ENCODE results near the gene HIPK2.
"Not testable (repeated sequence)": the region's sequence is repeated elsewhere in the genome, so short reads cannot be mapped to it uniquely, and the experiment has no call there.

HIPK2 gene

DNA sequence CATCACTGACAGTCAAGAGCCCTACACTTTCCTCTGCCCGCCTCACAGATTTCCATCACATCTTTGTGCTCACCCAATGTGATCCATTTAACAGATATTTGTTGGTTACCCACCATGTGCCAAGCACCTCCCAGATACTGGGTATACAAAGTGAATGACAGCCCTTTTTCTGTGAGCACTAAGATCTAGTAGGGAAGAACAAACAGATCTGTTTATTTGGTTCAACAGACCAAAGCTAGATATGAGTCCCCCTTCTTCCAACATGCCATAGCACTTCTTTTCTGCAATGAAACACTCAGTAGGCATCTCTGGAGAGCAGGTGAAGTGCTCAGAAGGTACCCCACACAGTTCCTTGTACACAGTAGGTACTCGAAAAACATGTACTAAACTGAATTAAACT lies 101.4 kb downstream of the HIPK2 start:
- Histone ChIP-seq H3K9me3 (ENCODE audit: insufficient read depth, low read depth, low read length) (no peaks in the 10 kb centered on the region), H3K27me3 (ENCODE audit: insufficient read depth, low read length) (no peaks in the 10 kb centered on the region), H3K9ac (ENCODE audit: low read depth, low read length) (no peak overlapping the region), H3K4me3 (ENCODE audit: low read length) (no peak overlapping the region), H3K4me1 (ENCODE audit: insufficient read depth, low read length) (peaks cover 22% of the 10 kb centered on the region), H3K36me3 (ENCODE audit: insufficient read depth, low read length) (no peaks in the 10 kb centered on the region), H3K27ac (ENCODE audit: low read depth, low read length) (no peak overlapping the region)
- 95% methylated on average over 2 of the region's 2 CpGs for WGBS

DNA sequence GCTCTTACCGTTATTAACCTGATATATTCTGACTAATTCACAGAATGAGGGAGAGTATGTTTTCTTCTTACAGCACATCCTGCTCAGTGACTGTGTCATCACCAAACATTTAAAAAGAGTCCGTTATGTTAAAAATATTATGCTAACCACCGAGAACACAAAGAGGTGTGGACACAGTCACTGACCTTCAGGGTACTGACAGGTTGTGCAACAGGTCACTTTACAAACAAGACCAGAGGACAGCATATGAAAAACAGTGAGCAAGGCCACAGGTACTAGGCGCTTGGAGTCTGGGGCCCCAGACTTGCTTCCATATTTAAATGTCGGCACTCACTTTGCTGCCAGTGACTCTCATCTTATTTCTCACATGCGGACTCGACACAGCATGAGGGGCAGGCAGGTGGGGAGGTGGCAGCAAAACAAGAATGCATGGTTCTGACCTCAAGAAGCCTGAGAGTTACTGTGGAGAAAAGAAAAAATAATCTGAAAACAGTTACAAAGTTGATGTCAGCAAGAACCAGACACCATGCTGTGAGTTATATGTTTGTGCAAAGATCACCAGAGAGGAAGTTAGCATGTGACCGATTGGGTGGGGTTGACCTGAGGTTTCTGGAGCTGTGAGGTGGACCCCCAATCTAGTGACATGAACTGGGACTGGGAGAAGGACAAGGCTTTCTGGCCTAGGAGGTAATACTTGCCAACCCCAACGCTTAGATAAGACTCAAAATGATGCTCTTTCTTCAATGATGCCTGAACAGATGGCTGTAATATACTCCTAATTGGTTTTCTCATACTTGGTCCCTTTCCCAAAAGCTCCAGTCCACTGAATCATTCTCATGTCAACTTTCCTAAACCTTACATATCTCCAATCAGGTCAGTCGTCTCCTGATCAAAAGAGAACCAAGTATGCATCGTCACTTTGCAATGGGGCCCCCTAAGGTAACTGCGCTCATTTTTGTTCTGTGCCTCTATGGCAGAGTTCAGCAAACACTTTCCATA lies 102.4 kb downstream of the HIPK2 start:
- Histone ChIP-seq H3K36me3 (ENCODE audit: insufficient read depth, low read length) (no peaks in the 10 kb centered on the region), H3K27ac (ENCODE audit: low read depth, low read length) (no peak overlapping the region), H3K9me3 (ENCODE audit: insufficient read depth, low read depth, low read length) (no peaks in the 10 kb centered on the region), H3K4me1 (ENCODE audit: insufficient read depth, low read length) (peaks cover 17% of the 10 kb centered on the region), H3K4me3 (ENCODE audit: low read length) (no peak overlapping the region), H3K27me3 (ENCODE audit: insufficient read depth, low read length) (no peaks in the 10 kb centered on the region), H3K9ac (ENCODE audit: low read depth, low read length) (no peak overlapping the region)
- 87% methylated on average over 12 of the region's 12 CpGs for WGBS

DNA sequence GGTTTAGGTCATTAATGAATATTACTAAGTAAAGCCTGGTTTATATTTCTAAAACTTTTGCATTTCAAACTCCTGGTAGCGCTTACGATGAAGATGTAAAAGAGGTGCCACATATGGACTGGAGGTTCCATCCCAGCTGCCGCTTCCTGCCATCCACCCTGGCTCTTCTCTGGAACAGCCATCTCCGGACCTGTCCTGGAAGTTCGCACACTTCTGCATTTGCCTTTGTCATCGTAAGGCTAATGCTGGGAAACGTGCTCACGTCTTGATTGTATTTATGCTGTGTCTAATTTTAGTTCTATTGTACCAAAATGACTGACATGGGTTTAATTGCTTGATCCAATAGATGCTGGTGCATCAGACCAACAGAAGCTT lies 103.1 kb downstream of the HIPK2 start:
- Histone ChIP-seq H3K27ac (ENCODE audit: low read depth, low read length) (no peak overlapping the region), H3K4me1 (ENCODE audit: insufficient read depth, low read length) (peaks cover 10% of the 10 kb centered on the region), H3K27me3 (ENCODE audit: insufficient read depth, low read length) (no peaks in the 10 kb centered on the region), H3K9ac (ENCODE audit: low read depth, low read length) (no peak overlapping the region), H3K36me3 (ENCODE audit: insufficient read depth, low read length) (no peaks in the 10 kb centered on the region), H3K4me3 (ENCODE audit: low read length) (no peak overlapping the region), H3K9me3 (ENCODE audit: insufficient read depth, low read depth, low read length) (no peaks in the 10 kb centered on the region)
- WGBS: 70% methylated on average over 8 of the region's 8 CpGs

DNA sequence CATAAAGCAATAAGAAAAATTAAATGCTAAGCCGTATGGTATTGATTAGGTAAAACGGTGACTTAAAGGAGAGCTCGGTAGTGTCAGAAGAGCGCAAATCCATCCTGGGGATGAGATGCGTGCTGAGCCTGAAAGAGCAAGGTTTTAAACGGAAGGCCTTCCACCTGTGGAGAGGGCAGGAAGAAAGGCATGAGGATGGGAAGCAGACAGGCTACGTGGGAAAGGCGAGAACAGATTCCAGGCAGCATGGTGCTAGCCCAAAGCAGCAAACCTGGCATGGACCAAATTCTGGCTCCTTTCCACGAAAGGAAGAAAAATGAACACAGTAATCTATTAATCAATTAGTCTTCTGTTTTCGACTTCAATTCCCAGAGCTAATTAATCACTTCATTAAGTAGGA lies 103.5 kb downstream of the HIPK2 start:
- WGBS: 87% methylated on average over 9 of the region's 10 CpGs
- no peak overlapping the region for H3K4me3 ChIP-seq (ENCODE audit: low read length)
- no peak overlapping the region for H3K27ac ChIP-seq (ENCODE audit: low read depth, low read length)
- no peaks in the 10 kb centered on the region for H3K27me3 ChIP-seq (ENCODE audit: insufficient read depth, low read length)
- no peaks in the 10 kb centered on the region for H3K36me3 ChIP-seq (ENCODE audit: insufficient read depth, low read length)
- H3K4me1 ChIP-seq (ENCODE audit: insufficient read depth, low read length): peaks cover 6% of the 10 kb centered on the region; the same call in 1 of the 2 replicates
- no peak overlapping the region for H3K9ac ChIP-seq (ENCODE audit: low read depth, low read length)
- H3K9me3 ChIP-seq (ENCODE audit: insufficient read depth, low read depth, low read length): no peaks in the 10 kb centered on the region

DNA sequence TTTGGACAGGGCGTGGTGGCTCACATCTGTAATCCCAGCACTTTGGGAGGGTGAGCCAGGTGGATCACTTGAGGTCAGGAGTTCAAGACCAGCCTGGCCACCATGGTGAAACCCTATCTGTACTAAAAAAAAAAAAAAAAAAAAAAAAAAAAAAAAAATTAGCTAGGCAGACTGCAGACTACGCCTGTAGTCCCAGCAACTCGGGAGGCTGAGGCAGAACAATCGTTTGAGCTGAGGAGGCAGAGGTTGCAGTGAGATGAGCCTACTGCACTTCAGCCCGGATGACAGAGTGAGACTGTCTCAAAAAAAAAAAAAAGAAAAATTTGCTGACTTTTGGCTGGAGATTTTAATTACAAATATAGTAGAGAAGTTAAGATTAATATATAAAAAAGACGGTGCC lies 104.0 kb downstream of the HIPK2 start:
- H3K27ac ChIP-seq (ENCODE audit: low read depth, low read length): no peak overlapping the region
- H3K36me3 ChIP-seq (ENCODE audit: insufficient read depth, low read length): no peaks in the 10 kb centered on the region
- H3K4me1 ChIP-seq (ENCODE audit: insufficient read depth, low read length): peaks cover 6% of the 10 kb centered on the region; the same call in 1 of the 2 replicates
- no peak overlapping the region for H3K4me3 ChIP-seq (ENCODE audit: low read length)
- H3K27me3 ChIP-seq (ENCODE audit: insufficient read depth, low read length): no peaks in the 10 kb centered on the region
- 94% methylated on average over 6 of the region's 6 CpGs for WGBS
- H3K9me3 ChIP-seq (ENCODE audit: insufficient read depth, low read depth, low read length): no peaks in the 10 kb centered on the region
- no peak overlapping the region for H3K9ac ChIP-seq (ENCODE audit: low read depth, low read length)

DNA sequence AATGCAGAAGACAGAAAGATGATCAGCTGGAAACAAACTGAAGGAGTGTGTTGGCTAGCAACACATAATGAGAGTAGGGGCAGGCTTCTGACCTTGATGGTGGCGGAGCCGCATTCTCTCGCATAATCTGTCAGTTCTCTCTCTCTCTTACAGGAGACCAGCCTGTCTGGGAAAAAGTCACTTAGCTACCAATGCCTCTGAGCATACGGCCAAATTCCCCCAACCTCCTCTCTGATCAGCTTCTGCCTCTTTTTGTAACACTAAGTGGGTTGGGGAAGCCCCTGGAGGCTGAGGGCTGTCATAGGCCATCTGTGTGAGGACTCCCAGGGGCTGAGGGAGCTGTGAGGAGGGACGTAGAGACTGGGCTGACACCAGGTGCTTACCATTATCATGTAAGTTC lies 104.6 kb downstream of the HIPK2 start:
- 57% methylated on average over 5 of the region's 5 CpGs for WGBS

DNA sequence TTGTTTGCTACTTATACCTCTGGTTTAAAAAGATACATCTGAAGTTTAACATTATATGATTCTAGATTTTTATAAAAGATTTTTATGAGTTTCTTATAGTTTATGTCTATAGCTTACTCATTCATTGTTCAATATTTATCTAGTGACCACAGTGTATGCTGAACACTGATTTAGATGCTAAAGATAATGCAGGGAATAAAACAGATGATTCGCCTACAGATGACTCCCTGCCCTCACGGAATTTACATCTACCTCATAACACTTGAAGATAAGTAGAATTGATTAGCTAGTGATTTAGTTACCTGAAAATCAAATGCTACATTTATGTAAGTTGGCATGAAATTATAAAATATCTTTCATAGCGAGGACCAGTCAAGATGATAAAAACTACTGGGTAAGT lies 105.8 kb downstream of the HIPK2 start:
- Histone ChIP-seq H3K27ac (ENCODE audit: low read depth, low read length) (no peak overlapping the region), H3K27me3 (ENCODE audit: insufficient read depth, low read length) (no peaks in the 10 kb centered on the region), H3K4me1 (ENCODE audit: insufficient read depth, low read length) (peaks cover 6% of the 10 kb centered on the region; the same call in 1 of the 2 replicates), H3K9ac (ENCODE audit: low read depth, low read length) (no peak overlapping the region), H3K9me3 (ENCODE audit: insufficient read depth, low read depth, low read length) (no peaks in the 10 kb centered on the region), H3K4me3 (ENCODE audit: low read length) (no peak overlapping the region), H3K36me3 (ENCODE audit: insufficient read depth, low read length) (no peaks in the 10 kb centered on the region)
- WGBS: no CpG with 5 or more reads among the region's 3 CpGs

More for the DNA sequence above, 104.6 kb downstream of the HIPK2 start:
- Histone ChIP-seq H3K27ac (ENCODE audit: low read depth, low read length) (no peak overlapping the region), H3K9ac (ENCODE audit: low read depth, low read length) (no peak overlapping the region), H3K9me3 (ENCODE audit: insufficient read depth, low read depth, low read length) (no peaks in the 10 kb centered on the region), H3K36me3 (ENCODE audit: insufficient read depth, low read length) (no peaks in the 10 kb centered on the region), H3K27me3 (ENCODE audit: insufficient read depth, low read length) (no peaks in the 10 kb centered on the region), H3K4me1 (ENCODE audit: insufficient read depth, low read length) (peaks cover 6% of the 10 kb centered on the region; the same call in 1 of the 2 replicates), H3K4me3 (ENCODE audit: low read length) (no peak overlapping the region)

DNA sequence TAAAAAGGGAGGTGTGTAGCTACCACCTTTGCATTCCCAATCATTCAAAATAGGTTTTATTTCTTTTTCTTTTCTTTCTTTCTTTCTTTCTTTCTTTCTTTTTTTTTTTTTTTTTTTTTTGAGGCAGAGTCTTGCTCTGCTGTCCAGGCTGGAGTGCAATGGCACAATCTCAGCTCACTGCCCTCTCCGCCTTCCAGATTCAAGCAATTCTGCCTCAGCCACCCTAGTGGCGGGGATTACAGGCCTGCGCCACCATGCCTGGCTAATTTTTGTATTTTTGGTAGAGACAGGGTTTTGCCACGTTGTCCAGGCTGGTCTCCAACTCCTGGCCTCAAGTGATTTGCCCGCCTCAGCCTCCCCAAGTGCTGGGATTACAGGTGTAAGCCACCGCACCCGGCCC lies 107.1 kb downstream of the HIPK2 start:
- H3K9ac ChIP-seq (ENCODE audit: low read depth, low read length); H3K27me3 ChIP-seq (ENCODE audit: insufficient read depth, low read length); H3K9me3 ChIP-seq (ENCODE audit: insufficient read depth, low read depth, low read length); H3K36me3 ChIP-seq (ENCODE audit: insufficient read depth, low read length); H3K4me3 ChIP-seq (ENCODE audit: low read length); H3K4me1 ChIP-seq (ENCODE audit: insufficient read depth, low read length); H3K27ac ChIP-seq (ENCODE audit: low read depth, low read length): not testable (repeated sequence)
- WGBS: 95% methylated on average over 7 of the region's 7 CpGs

DNA sequence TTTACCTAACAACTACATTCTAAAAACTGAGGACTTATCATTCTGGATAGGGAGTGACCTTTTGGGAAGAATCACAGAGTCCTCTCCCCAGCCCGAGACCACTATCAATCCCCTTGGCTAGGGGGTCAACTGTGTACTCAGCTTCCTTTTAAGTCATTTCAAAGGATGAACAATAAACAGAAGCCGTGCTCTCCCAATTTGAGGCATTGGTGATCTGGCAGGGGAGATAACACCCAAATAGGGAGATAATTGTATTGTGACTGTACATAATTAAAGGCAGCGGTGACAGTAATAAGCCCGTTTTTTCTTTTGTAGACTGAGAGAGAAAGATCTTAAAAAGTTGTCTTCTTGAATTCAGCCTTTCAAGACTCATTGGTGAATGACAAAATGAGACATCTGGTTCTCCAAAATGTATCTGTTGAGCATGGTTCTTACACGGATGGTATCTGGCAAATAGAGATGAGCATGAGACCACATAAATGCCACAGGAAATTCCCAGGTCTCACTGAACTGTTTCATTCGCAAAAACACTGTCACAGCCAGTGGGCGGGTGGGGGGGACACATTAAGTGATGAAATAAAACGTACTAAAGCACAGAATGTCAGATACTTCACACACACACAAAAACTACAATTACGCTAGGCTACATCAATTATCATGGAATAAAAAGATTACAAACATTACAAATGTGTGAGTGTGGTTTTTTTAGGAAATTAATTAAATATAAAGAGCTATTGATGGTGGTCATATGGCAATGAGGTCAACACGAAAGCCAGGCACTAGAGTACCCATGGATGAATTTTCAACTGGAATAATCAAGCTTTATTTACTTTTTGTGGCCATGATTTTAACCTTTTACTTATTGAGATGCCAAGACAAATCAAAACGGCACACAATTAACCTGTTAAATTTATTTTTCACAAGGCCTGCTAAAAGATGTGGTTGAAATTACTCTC lies 108.4 kb downstream of the HIPK2 start:
- 92% methylated on average over 9 of the region's 11 CpGs for WGBS
- Histone ChIP-seq H3K36me3 (ENCODE audit: insufficient read depth, low read length) (no peaks in the 10 kb centered on the region), H3K4me1 (ENCODE audit: insufficient read depth, low read length) (peaks cover 6% of the 10 kb centered on the region; the same call in 1 of the 2 replicates), H3K9me3 (ENCODE audit: insufficient read depth, low read depth, low read length) (no peaks in the 10 kb centered on the region), H3K4me3 (ENCODE audit: low read length) (no peak overlapping the region), H3K9ac (ENCODE audit: low read depth, low read length) (no peak overlapping the region), H3K27me3 (ENCODE audit: insufficient read depth, low read length) (no peaks in the 10 kb centered on the region), H3K27ac (ENCODE audit: low read depth, low read length) (no peak overlapping the region)

DNA sequence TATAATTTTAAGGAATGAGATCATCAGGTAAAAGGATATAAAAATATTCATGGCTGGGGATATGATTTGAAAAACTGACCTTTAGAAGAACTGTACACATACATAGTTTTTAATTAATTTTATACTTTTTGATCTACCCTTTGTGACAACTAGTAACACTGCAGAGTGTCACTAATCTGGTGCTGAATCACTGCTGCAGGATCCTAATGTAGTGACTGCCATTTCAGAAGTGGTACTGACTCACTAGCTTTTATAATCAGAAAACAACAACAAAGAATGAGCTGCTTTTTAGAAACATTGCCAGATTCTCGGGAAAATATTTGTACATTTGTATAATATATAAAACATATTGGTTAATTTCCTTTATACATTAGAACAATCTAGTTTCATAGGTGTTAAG lies 110.4 kb downstream of the HIPK2 start:
- WGBS: no CpG with 5 or more reads among the region's 1 CpG
- Histone ChIP-seq H3K9me3 (ENCODE audit: insufficient read depth, low read depth, low read length) (no peaks in the 10 kb centered on the region), H3K36me3 (ENCODE audit: insufficient read depth, low read length) (no peaks in the 10 kb centered on the region), H3K27ac (ENCODE audit: low read depth, low read length) (no peak overlapping the region), H3K4me3 (ENCODE audit: low read length) (no peak overlapping the region), H3K27me3 (ENCODE audit: insufficient read depth, low read length) (no peaks in the 10 kb centered on the region), H3K9ac (ENCODE audit: low read depth, low read length) (no peak overlapping the region), H3K4me1 (ENCODE audit: insufficient read depth, low read length) (no peaks in the 10 kb centered on the region)

DNA sequence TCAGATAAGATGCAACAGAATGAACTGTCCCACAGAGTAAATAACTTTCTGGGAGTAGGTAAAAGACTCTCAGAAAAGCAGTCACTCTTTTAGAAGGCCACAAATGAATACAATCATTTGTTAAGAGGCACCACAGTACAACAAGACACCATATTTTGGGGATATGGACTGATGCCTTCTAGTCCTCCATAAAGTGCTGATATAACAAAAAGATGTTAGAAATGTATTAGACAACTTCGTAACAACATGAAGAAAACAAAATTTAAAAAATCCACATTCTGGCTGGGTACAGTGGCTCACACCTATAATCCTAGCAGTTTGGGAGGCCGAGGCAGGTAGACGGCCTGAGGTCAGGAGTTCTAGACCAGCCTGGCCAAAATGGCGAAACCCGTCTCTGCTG lies 111.3 kb downstream of the HIPK2 start:
- Histone ChIP-seq H3K9me3 (ENCODE audit: insufficient read depth, low read depth, low read length) (no peaks in the 10 kb centered on the region), H3K27ac (ENCODE audit: low read depth, low read length) (no peak overlapping the region), H3K9ac (ENCODE audit: low read depth, low read length) (no peak overlapping the region), H3K4me1 (ENCODE audit: insufficient read depth, low read length) (no peaks in the 10 kb centered on the region), H3K4me3 (ENCODE audit: low read length) (no peak overlapping the region), H3K27me3 (ENCODE audit: insufficient read depth, low read length) (no peaks in the 10 kb centered on the region), H3K36me3 (ENCODE audit: insufficient read depth, low read length) (no peaks in the 10 kb centered on the region)
- 97% methylated on average over 5 of the region's 5 CpGs for WGBS
